ENCODE results near the gene SFMBT2.

DNA sequence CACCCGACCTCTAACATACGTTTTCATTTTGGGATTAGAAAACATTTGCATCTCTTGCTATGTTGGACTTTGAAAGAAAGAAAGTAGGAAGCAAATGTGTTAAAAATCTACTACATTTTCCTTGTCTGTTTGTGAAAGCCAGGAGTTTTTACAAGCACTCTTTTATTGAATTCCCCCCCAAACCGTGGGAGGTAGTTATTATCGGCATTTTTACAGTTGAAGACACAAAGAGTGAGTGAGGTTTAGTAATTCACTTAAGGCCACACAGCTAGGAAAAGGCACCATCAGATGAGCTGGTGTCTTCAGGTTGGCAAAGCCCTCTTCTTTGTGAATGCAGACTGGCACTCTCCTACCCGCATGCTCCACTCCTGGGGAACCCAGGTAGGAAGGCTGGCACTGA lies 23.5 kb upstream of the SFMBT2 start:
- TF ChIP-seq POLR2A (IDR thresholded peaks at IDR 0.05; ENCODE audit: low read depth, low read length) (no peak), POLR2AphosphoS5 (IDR thresholded peaks at IDR 0.05; ENCODE audit: low read depth, low read length) (no peak)

Data from GM12892 (cell line).